A673 (cell line): ENCODE data around the gene MTMR2. TPM values are rescaled to one million over a fixed set of nuclear protein-coding genes. Genes with fewer than 3 reads are reported as not detected.

Experiments
- BruUV-seq: library from RNA; stranded (reverse); fragments of 400-500 nt; replicated peaks from 2 replicates; lab custom pipeline; 2021; lab: Mats Ljungman, UMichigan
- CTCF ChIA-PET: fragments of 300-600 bp; sonication (Branson Sonifier 250); formaldehyde crosslinking; loops from one replicate; lab custom pipeline; 2022; ENCODE audit warnings: antibody characterized with exemption; lab: Charles Lee
- POLR2A ChIA-PET: fragments of 300-600 bp; sonication (Branson Sonifier 250); formaldehyde crosslinking; loops from one replicate; lab custom pipeline; 2022; ENCODE audit warnings: antibody characterized with exemption; ENCODE audit not compliant: low non-redundant PET; lab: Charles Lee
- DNase-seq: peaks from one replicate; pipeline ENCODE4 v3.0.0-alpha.2; 2015; ENCODE audit warnings: low spot score
- H3K27ac ChIP-seq: fragments of 200-600 bp; sonication (generic); 2 replicates; pipeline ENCODE4 v1.5.1; 2016; ENCODE audit warnings: mixed run types, low read depth, mild to moderate bottlenecking, mixed read lengths, antibody characterized with exemption, low read length; ENCODE audit not compliant: poor library complexity, severe bottlenecking
- H3K27me3 ChIP-seq: fragments of 200-600 bp; sonication (generic); replicated peaks from 2 replicates; pipeline ENCODE4 v1.6.1; 2017; ENCODE audit warnings: mixed run types, low read depth, mild to moderate bottlenecking, mixed read lengths, antibody characterized with exemption, low read length; ENCODE audit not compliant: insufficient read depth, poor library complexity
- H3K36me3 ChIP-seq: fragments of 200-600 bp; sonication (generic); 2 replicates; pipeline ENCODE4 v1.6.1; 2016; ENCODE audit warnings: mixed run types, mild to moderate bottlenecking, mixed read lengths, antibody characterized with exemption, low read length; ENCODE audit not compliant: insufficient read depth, poor library complexity, severe bottlenecking
- H3K4me1 ChIP-seq: fragments of 200-600 bp; sonication (generic); 2 replicates; pipeline ENCODE4 v1.6.1; 2017; ENCODE audit warnings: mixed run types, mild to moderate bottlenecking, mixed read lengths, antibody characterized with exemption, low read length; ENCODE audit not compliant: insufficient read depth, poor library complexity, severe bottlenecking
- H3K4me3 ChIP-seq: fragments of 200-600 bp; sonication (generic); 2 replicates; pipeline ENCODE4 v1.5.1; 2016; ENCODE audit warnings: low read depth, mixed run types, mild to moderate bottlenecking, mixed read lengths, low read length; ENCODE audit not compliant: poor library complexity, severe bottlenecking
- H3K9me3 ChIP-seq: fragments of 200-600 bp; sonication (generic); 2 replicates; pipeline ENCODE4 v1.6.1; 2016; ENCODE audit warnings: mixed run types, low read depth, mild to moderate bottlenecking, mixed read lengths, antibody characterized with exemption, low read length; ENCODE audit not compliant: poor library complexity, severe bottlenecking
- CTCF ChIP-seq: fragments of 300-800, 200-600 bp; sonication (generic); conservative IDR thresholded peaks from 2 replicates; pipeline ENCODE4 v1.5.1; 2017; ENCODE audit warnings: low read depth, mild to moderate bottlenecking, antibody characterized with exemption, low read length, moderate library complexity, mixed read lengths
- EZH2 ChIP-seq: fragments of 200-600 bp; sonication (generic); IDR thresholded peaks from 2 replicates; pipeline ENCODE4 v1.6.1; 2017; ENCODE audit warnings: borderline replicate concordance, low read depth, mild to moderate bottlenecking, mixed read lengths, antibody characterized with exemption, low read length; ENCODE audit not compliant: poor library complexity, severe bottlenecking
- intact Hi-C: fragments of 100-400 bp; cut with micrococcal nuclease; formaldehyde crosslinking; loops from one replicate; pipeline ENCODE4 v1.10.0; 2022; ENCODE audit not compliant: unreplicated experiment
- total RNA-seq: library from RNA; stranded (reverse); gene quantifications from 2 replicates; pipeline ENCODE4 v1.2.3, GENCODE V29; 2021

The MTMR2 gene
- total RNA-seq, 1 experiment from 2014 or later: 58.6 TPM

- ChIA-PET CTCF (no interaction called here), POLR2A (no interaction called here)
- intact Hi-C loops: no loop called here
- no peak for DNase-seq
- no peak overlapping the region for H3K27ac ChIP-seq
- no peaks in the 10 kb centered on the region for H3K27me3 ChIP-seq
- BruUV-seq: no TSS peak
- H3K4me3 ChIP-seq: no peak overlapping the region
- H3K9me3 ChIP-seq: no peaks in the 10 kb centered on the region
- H3K4me1 ChIP-seq: no peaks in the 10 kb centered on the region
- H3K36me3 ChIP-seq: no peaks in the 10 kb centered on the region
- TF ChIP-seq CTCF (no peak), EZH2 (no peak)
Measured at GRCh38 chr11:95911369-95911759, 12.5 kb downstream of the MTMR2 start.

- ChIA-PET POLR2A (no interaction called here), CTCF (no interaction called here)
- H3K4me3 ChIP-seq: no peak overlapping the region
Measured at GRCh38 chr11:95910638-95911368, 13.1 kb downstream of the MTMR2 start.

GRCh38 chr11:95908826-95909225, 15.1 kb downstream of the MTMR2 start:
- ChIA-PET POLR2A (no interaction called here), CTCF (no interaction called here)
- Histone ChIP-seq H3K9me3 (no peaks in the 10 kb centered on the region), H3K36me3 (no peaks in the 10 kb centered on the region), H3K27me3 (no peaks in the 10 kb centered on the region), H3K4me3 (no peak overlapping the region), H3K4me1 (no peaks in the 10 kb centered on the region), H3K27ac (no peak overlapping the region)
- no TSS peak for BruUV-seq
- DNase-seq: no peak
- intact Hi-C loops: no loop called here
- no peak for TF ChIP-seq EZH2
- TF ChIP-seq CTCF: no peak

More at GRCh38 chr11:95910638-95911368, 13.1 kb downstream of the MTMR2 start:
- no TSS peak for BruUV-seq
- Histone ChIP-seq H3K27me3 (no peaks in the 10 kb centered on the region), H3K36me3 (no peaks in the 10 kb centered on the region), H3K9me3 (no peaks in the 10 kb centered on the region), H3K4me1 (no peaks in the 10 kb centered on the region), H3K27ac (no peak overlapping the region)
- intact Hi-C loops: no loop called here
- no peak for DNase-seq
- TF ChIP-seq EZH2: no peak
- TF ChIP-seq CTCF: no peak
